Choroid plexus epithelial cell (primary cell): ENCODE data around the gene FOXO1.

Experiments used
- DNase-seq: peaks from one replicate; pipeline ENCODE4 v3.0.0-alpha.2; 2010; ENCODE audit warnings: low read depth
- H3K4me3 ChIP-seq: 2 replicates; pipeline ENCODE4 v1.5.1; 2011; ENCODE audit warnings: low read depth, mild to moderate bottlenecking, control low read depth, low read length, moderate library complexity
- CTCF ChIP-seq: conservative IDR thresholded peaks from 2 replicates; pipeline ENCODE4 v1.5.1; 2011; ENCODE audit warnings: low read depth, mild to moderate bottlenecking, control low read depth, inconsistent platforms, low read length, moderate library complexity

Gene FOXO1

DNA sequence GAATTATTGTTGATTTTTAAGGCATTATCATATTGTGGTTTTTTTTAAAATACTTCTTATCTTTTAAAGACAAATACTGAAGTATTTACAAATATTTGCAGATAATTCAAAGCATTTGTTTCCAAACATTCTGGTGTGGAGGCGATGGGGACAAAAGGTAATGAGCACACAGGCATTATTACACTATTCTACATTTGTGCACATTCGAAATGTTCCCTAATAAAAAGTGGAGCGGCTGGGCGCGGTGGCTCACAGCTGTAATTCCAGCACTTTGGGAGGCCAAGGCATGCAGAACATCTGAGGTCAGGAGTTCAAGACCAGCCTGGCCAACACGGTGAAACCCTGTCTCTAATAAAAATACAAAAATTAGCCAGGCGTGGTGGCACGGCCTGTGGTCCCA, 133.4 kb downstream of the FOXO1 start:
- no peak for TF ChIP-seq CTCF
- no peak for DNase-seq
- no peak overlapping the region for H3K4me3 ChIP-seq

GRCh38 chr13:40530961-40531360, 135.5 kb downstream of the FOXO1 start:
- no peak overlapping the region for H3K4me3 ChIP-seq
- DNase-seq: no peak
- TF ChIP-seq CTCF: no peak

GRCh38 chr13:40528881-40529280, 137.6 kb downstream of the FOXO1 start:
- DNase-seq: no peak
- TF ChIP-seq CTCF: no peak
- H3K4me3 ChIP-seq: no peak overlapping the region

- no peak for DNase-seq
- H3K4me3 ChIP-seq: no peak overlapping the region
- TF ChIP-seq CTCF: no peak
These were observed 138.5 kb downstream of the FOXO1 start for GRCh38 chr13:40527914-40528313.

GRCh38 chr13:40522282-40522681, 144.2 kb downstream of the FOXO1 start:
- no peak for TF ChIP-seq CTCF
- DNase-seq: no peak
- H3K4me3 ChIP-seq: no peak overlapping the region

- DNase-seq: no peak
- H3K4me3 ChIP-seq: no peak overlapping the region
These were observed 145.5 kb downstream of the FOXO1 start for GRCh38 chr13:40520916-40521315.

GRCh38 chr13:40519637-40520036, 146.8 kb downstream of the FOXO1 start:
- no peak overlapping the region for H3K4me3 ChIP-seq
- TF ChIP-seq CTCF: no peak
- DNase-seq: no peak

More at GRCh38 chr13:40520916-40521315, 145.5 kb downstream of the FOXO1 start:
- no peak for TF ChIP-seq CTCF
